HCT116 (cell line): Measurements from ENCODE around the gene ADIPOR2. TPM values are rescaled to one million over a fixed set of nuclear protein-coding genes. Genes with fewer than 3 reads are reported as not detected.

ENCODE experiments used
- ATAC-seq: fragments of 200-7000 bp; cut with Tn5 transposase; 2 replicates; pipeline ENCODE4 v1.9.1; 2020; ENCODE audit warnings: mild to moderate bottlenecking, moderate library complexity
- BruUV-seq: library from RNA; stranded (reverse); fragments of 400-500 nt; replicated peaks from 2 replicates; lab custom pipeline; 2021; lab: Mats Ljungman, UMichigan
- CTCF ChIA-PET: fragments of 300-600 bp; sonication (Branson Sonifier 250); formaldehyde crosslinking; loops from one replicate; lab custom pipeline; 2021; ENCODE audit warnings: antibody characterized with exemption; lab: Charles Lee
- POLR2A ChIA-PET: fragments of 300-600, 350-600 bp; sonication (Branson Sonifier 250); formaldehyde crosslinking; loops from one replicate; lab custom pipeline; 2021; ENCODE audit warnings: antibody characterized with exemption; lab: Charles Lee
- RAD21 ChIA-PET, 2 experiments: fragments of 300-600 bp; sonication (Branson Sonifier 250); formaldehyde crosslinking; loops; one replicate each; lab custom pipeline; 2023; ENCODE audit warnings: low total read pairs in 2 of 2; ENCODE audit not compliant: uncharacterized antibody in 2 of 2, unreplicated experiment in 2 of 2, low non-redundant PET in 1 of 2; lab: Charles Lee
- DNase-seq: peaks from one replicate; pipeline ENCODE4 v3.0.0-alpha.2; 2010; ENCODE audit warnings: low read depth, low spot score
- H2AFZ ChIP-seq: fragments of 200-600 bp; shearing (Covaris generic), sonication (generic); 2 replicates; pipeline ENCODE4 v1.6.1; 2017; ENCODE audit warnings: low read depth, mixed run types, mixed read lengths, antibody characterized with exemption, low read length; ENCODE audit not compliant: poor library complexity, severe bottlenecking
- H3K27ac ChIP-seq: 2 replicates; pipeline ENCODE4 v1.5.1; 2012; ENCODE audit warnings: low read depth, low read length
- H3K27me3 ChIP-seq: fragments of 200-600 bp; sonication (generic); 2 replicates; pipeline ENCODE4 v1.6.1; 2016; ENCODE audit warnings: mixed run types, low read length, mixed read lengths; ENCODE audit not compliant: insufficient read depth
- H3K36me3 ChIP-seq, 2 experiments: fragments of 200-500 bp in 1 of 2; fragments of 200-600 bp in 1 of 2; sonication (Bioruptor generic) in 1 of 2; sonication (generic) in 1 of 2; 2 replicates each; pipeline versions ENCODE4 v1.5.1 to v1.6.1; 2014 to 2016; ENCODE audit warnings: low read length in 2 of 2, inconsistent platforms in 1 of 2, mixed read lengths in 1 of 2, mixed run types in 1 of 2; ENCODE audit not compliant: insufficient read depth in 2 of 2, control insufficient read depth in 1 of 2
- H3K4me1 ChIP-seq, 2 experiments: fragments of 200-600 bp in 1 of 2; sonication (generic) in 1 of 2; 2 replicates each; pipeline versions ENCODE4 v1.5.1 to v1.6.1; 2012 to 2017; ENCODE audit warnings: low read length in 2 of 2, inconsistent platforms in 1 of 2, mild to moderate bottlenecking in 1 of 2, mixed read lengths in 1 of 2, mixed run types in 1 of 2, moderate library complexity in 1 of 2; ENCODE audit not compliant: insufficient read depth in 2 of 2, control insufficient read depth in 1 of 2
- H3K4me2 ChIP-seq: fragments of 200-600 bp; sonication (generic); 2 replicates; pipeline ENCODE4 v1.6.1; 2017; ENCODE audit warnings: mixed run types, low read length, mixed read lengths
- H3K4me3 ChIP-seq, 2 experiments: fragments of 200-600 bp in 1 of 2; sonication (generic) in 1 of 2; replicated peaks in 1 of 2; 2 replicates each; pipeline ENCODE4 v1.5.1; 2011 to 2016; ENCODE audit warnings: low read length in 2 of 2, control low read depth in 1 of 2, low read depth in 1 of 2, mild to moderate bottlenecking in 1 of 2, mixed read lengths in 1 of 2, mixed run types in 1 of 2
- H3K79me2 ChIP-seq: fragments of 200-600 bp; sonication (generic); 2 replicates; pipeline ENCODE4 v1.6.1; 2017; ENCODE audit warnings: mild to moderate bottlenecking, mixed run types, low read length, moderate library complexity, mixed read lengths; ENCODE audit not compliant: insufficient read depth
- H3K9ac ChIP-seq: fragments of 200-600 bp; sonication (generic); 2 replicates; pipeline ENCODE4 v1.6.1; 2016; ENCODE audit warnings: low read length, mixed read lengths
- H3K9me2 ChIP-seq: fragments of 200-600 bp; sonication (generic), shearing (Covaris generic); 2 replicates; pipeline ENCODE4 v1.6.1; 2017; ENCODE audit warnings: mixed run types, mild to moderate bottlenecking, moderate library complexity; ENCODE audit not compliant: insufficient read depth
- H3K9me3 ChIP-seq, 2 experiments: fragments of 200-500 bp in 1 of 2; fragments of 200-600 bp in 1 of 2; sonication (Bioruptor generic) in 1 of 2; sonication (generic) in 1 of 2; 2 replicates each; pipeline ENCODE4 v1.6.1; 2014 to 2017; ENCODE audit warnings: low read length in 2 of 2, mixed read lengths in 2 of 2, inconsistent platforms in 1 of 2, low read depth in 1 of 2, mild to moderate bottlenecking in 1 of 2, mixed run types in 1 of 2, moderate library complexity in 1 of 2; ENCODE audit not compliant: control insufficient read depth in 1 of 2, insufficient read depth in 1 of 2
- H4K20me1 ChIP-seq: fragments of 200-600 bp; sonication (generic), shearing (Covaris generic); 2 replicates; pipeline ENCODE4 v1.6.1; 2017; ENCODE audit warnings: mixed run types, mild to moderate bottlenecking, moderate library complexity; ENCODE audit not compliant: insufficient read depth
- CBX3 ChIP-seq: IDR thresholded peaks from 2 replicates; pipeline ENCODE4 v1.6.1; 2012; ENCODE audit warnings: low read depth
- SIN3A ChIP-seq: IDR thresholded peaks from 2 replicates; pipeline ENCODE4 v1.6.1; 2012; ENCODE audit warnings: low read depth
- SRF ChIP-seq: IDR thresholded peaks from 2 replicates; pipeline ENCODE4 v1.6.1; 2012; ENCODE audit warnings: low read depth
- ZFX ChIP-seq: fragments of 450-650 bp; IDR thresholded peaks from 2 replicates; pipeline ENCODE4 v1.6.1; 2017
- intact Hi-C: fragments of 100-400 bp; cut with micrococcal nuclease; formaldehyde crosslinking; loops from 2 replicates; pipeline ENCODE4 v1.10.0; 2022
- total RNA-seq: library from RNA; stranded (reverse); gene quantifications from one replicate; pipeline ENCODE4 v1.2.1, GENCODE V29; 2021; ENCODE audit not compliant: unreplicated experiment
- TF ChIP-seq, protein P1 (sequence below), 3 experiments: fragments of 200-600 bp in 1 of 3; sonication (generic) in 1 of 3; IDR thresholded peaks in 2 of 3; conservative IDR thresholded peaks in 1 of 3; 2 replicates each; pipeline ENCODE4 v1.5.1; 2012 to 2017; ENCODE audit warnings: low read depth in 2 of 3, low read length in 2 of 3, antibody characterized with exemption in 1 of 3, borderline replicate concordance in 1 of 3, control low read depth in 1 of 3, mild to moderate bottlenecking in 1 of 3, mixed read lengths in 1 of 3, mixed run types in 1 of 3, moderate library complexity in 1 of 3; ENCODE audit not compliant: insufficient read depth in 1 of 3

The ADIPOR2 gene
- total RNA-seq, 1 experiment from 2014 or later: 69.9 TPM

DNA sequence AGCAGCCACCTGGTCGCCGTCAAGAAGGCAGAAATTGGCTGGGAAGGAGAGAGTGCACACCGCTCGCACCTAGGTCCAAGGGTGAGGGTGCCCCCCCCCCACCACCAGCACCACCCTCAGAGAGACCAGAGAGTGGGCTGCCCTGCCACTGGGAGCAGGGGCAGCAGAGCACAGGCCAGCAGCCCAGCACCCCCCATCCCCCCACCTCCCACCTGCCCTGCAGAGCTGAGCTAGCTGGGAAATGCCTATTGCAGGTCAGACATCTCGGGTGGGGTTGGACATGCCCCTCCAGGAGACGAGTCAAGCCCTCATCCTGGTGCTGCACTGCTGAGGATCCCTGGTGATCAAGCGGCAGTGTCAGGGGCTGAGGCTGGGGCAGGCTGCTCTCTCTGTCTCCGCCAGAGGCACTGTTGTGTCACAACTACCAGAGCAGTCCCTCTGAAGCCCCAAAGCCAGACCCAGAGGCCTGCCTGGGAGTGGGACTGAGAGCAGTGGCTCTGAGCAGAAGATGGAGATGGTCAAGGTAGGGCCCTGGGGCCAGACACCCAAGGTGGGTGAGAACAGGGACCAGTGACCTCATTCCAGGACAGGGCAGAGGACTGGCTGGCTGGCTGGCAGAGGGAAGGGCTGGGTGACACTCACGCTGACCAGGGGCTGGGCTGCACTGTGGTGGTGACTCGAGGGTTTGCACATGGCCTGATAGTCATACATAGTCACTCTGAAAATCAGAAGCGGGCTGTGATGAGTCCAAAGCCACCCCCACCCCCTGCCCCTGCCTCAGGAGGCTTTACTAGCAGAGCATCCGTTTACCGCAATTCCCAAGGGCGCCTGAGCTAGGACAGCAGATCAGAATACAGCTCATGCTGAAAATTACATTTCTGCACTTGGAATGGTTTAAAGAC, 109.8 kb downstream of the ADIPOR2 start:
- H3K4me3 ChIP-seq: no peak overlapping the region
- H3K9me2 ChIP-seq: no peaks in the 10 kb centered on the region
- no peaks in the 10 kb centered on the region for H3K79me2 ChIP-seq
- H2AFZ ChIP-seq: no peak overlapping the region
- ATAC-seq (no peak), DNase-seq (no peak)
- TF ChIP-seq SIN3A: no peak
- TF ChIP-seq, protein P1, sequence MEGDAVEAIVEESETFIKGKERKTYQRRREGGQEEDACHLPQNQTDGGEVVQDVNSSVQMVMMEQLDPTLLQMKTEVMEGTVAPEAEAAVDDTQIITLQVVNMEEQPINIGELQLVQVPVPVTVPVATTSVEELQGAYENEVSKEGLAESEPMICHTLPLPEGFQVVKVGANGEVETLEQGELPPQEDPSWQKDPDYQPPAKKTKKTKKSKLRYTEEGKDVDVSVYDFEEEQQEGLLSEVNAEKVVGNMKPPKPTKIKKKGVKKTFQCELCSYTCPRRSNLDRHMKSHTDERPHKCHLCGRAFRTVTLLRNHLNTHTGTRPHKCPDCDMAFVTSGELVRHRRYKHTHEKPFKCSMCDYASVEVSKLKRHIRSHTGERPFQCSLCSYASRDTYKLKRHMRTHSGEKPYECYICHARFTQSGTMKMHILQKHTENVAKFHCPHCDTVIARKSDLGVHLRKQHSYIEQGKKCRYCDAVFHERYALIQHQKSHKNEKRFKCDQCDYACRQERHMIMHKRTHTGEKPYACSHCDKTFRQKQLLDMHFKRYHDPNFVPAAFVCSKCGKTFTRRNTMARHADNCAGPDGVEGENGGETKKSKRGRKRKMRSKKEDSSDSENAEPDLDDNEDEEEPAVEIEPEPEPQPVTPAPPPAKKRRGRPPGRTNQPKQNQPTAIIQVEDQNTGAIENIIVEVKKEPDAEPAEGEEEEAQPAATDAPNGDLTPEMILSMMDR (IDR thresholded peaks at IDR 0.05 in 2 of 3, conservative IDR thresholded peaks at IDR 0.05 in 1 of 3; ENCODE audit: borderline replicate concordance in 1 of 3, insufficient read depth in 1 of 3, low read depth in 2 of 3, low read length in 2 of 3): no peak
- H3K27ac ChIP-seq: no peak overlapping the region
- no peaks in the 10 kb centered on the region for H3K36me3 ChIP-seq
- peaks cover 6 to 23% of the 10 kb centered on the region in 2 experiments; a peak in 3 of 4 replicates for H3K4me1 ChIP-seq
- no peak overlapping the region for H3K4me2 ChIP-seq
- ChIA-PET RAD21 (no interaction called here), CTCF (interaction anchor here (1.0 to 3.0 kb wide), 3 partner anchors 9 to 139 kb away, joined by 4 to 13 read pairs (median 10); no protein-coding TSS in a partner anchor), POLR2A (no interaction called here)
- H3K9me3 ChIP-seq: no peaks in the 10 kb centered on the region
- no peaks in the 10 kb centered on the region for H4K20me1 ChIP-seq
- no peak overlapping the region for H3K9ac ChIP-seq
- H3K27me3 ChIP-seq: no peaks in the 10 kb centered on the region
- BruUV-seq: no TSS peak
- intact Hi-C loops: no loop called here

DNA sequence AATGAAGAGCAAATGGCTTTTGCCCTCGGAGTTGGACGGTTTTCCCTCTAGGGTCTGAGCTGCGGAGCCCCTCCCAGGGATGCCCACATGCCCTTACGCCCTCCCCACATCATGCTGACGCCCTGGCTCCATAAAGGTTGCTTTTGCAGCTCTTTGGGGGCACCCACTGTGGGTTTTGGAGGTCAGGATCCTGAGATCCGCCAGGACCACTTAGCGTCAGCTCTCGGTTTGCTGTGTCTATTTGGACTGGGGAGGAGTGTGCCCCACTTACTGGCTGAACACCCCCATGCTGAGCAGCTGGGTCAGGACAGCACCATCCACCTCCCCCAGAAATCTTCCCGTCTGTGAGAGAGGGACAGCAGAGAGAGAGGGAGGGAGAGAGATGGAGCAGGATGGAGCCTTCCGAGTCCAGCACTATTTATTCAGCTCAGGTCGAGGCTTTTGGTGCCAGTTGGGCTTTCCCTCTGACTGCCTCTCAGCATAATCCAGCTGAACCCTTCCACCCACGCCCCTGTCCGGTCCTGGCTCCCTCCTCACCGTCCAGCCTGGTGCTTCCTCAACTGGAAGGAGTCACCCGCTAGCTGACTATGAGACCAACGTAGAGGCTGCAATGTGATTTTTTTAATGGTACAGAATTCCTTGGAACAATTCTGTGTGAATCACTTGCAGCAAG, 110.6 kb downstream of the ADIPOR2 start:
- TF ChIP-seq CBX3 (no peak), SRF (no peak), SIN3A (no peak), ZFX (no peak)
- TF ChIP-seq, all 23 proteins: peak for 0
- peaks cover 4 to 17% of the 10 kb centered on the region in 2 experiments; a peak in 2 of 4 replicates for H3K4me1 ChIP-seq
- no peak overlapping the region for H3K4me3 ChIP-seq
- no peak overlapping the region for H2AFZ ChIP-seq
- intact Hi-C loops: no loop called here
- no peaks in the 10 kb centered on the region for H3K27me3 ChIP-seq
- ATAC-seq (no peak), DNase-seq (no peak)
- H3K9me3 ChIP-seq: no peaks in the 10 kb centered on the region
- RAD21 ChIA-PET: interaction anchor here in 1 of 2 experiments (0.7 kb wide), 1 partner anchor 154 kb away, joined by 3 read pairs; no protein-coding TSS in a partner anchor
- CTCF ChIA-PET: interaction anchor here (1.0 to 1.8 kb wide), 2 partner anchors 10 to 138 kb away, joined by 4 to 10 read pairs; no protein-coding TSS in a partner anchor
- H3K27ac ChIP-seq: no peak overlapping the region
- no peaks in the 10 kb centered on the region for H3K79me2 ChIP-seq
- no peak overlapping the region for H3K4me2 ChIP-seq
- POLR2A ChIA-PET: interaction anchor here (0.7 kb wide), 1 partner anchor 15 kb away, joined by 7 read pairs; no protein-coding TSS in a partner anchor
- no peaks in the 10 kb centered on the region for H4K20me1 ChIP-seq
- no TSS peak for BruUV-seq
- no peaks in the 10 kb centered on the region for H3K9me2 ChIP-seq
- H3K36me3 ChIP-seq: no peaks in the 10 kb centered on the region
- no peak overlapping the region for H3K9ac ChIP-seq
